Sigmoid colon (tissue), 4 donors: ENCODE results near the gene TBX3.

Source experiments
- POLR2A ChIP-seq, 2 donors: fragments of 450-650 bp; IDR thresholded peaks; one replicate each; pipeline ENCODE4 v1.6.1; 2016; ENCODE audit warnings: antibody characterized with exemption in 2 of 2, mild to moderate bottlenecking in 2 of 2, moderate library complexity in 2 of 2
- POLR2AphosphoS5 ChIP-seq, 4 donors: sonication (generic); formaldehyde crosslinking; IDR thresholded peaks; one replicate each; pipeline ENCODE4 v1.6.1; 2017; ENCODE audit warnings: antibody characterized with exemption in 4 of 4
- TF ChIP-seq, protein P1 (sequence below), 4 experiments: fragments of 450-650 bp in 3 of 4; fragments of 200-600 bp in 1 of 4; IDR thresholded peaks; one replicate each; pipeline ENCODE4 v1.5.1; 2016 to 2019; ENCODE audit warnings: antibody characterized with exemption in 4 of 4, mild to moderate bottlenecking in 3 of 4, moderate library complexity in 2 of 4

DNA sequence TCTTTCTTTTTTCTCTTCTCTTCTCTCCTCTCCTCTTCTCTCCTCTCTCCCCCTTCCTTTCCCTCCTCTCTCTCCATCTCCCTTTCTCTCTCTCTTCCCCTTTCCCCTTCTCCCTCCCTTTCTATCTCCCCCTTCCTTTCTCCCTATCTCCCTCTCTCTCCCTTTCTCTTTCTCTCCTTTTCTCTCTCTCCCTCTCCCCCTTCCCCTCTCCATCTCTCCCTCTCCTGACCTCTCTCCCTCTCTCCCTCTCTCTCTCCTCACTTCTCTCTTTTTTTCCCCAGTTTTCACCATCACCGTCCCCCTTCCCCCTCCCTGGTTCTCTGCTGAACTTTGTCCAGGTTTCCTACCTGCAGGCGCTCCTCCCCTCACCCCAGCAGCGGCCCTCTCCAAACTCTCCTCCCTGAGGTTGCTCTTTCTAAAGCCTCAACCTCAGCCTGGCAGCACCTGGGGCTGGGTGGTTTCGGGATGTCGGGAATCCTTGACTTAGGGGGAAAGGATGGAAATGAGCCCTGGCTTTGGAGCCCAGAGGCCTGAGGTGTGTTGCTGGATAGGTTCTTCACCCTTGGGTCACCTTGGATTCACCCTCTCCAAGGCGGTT lies 14.7 kb upstream of the TBX3 start:
- TF ChIP-seq, protein P1, sequence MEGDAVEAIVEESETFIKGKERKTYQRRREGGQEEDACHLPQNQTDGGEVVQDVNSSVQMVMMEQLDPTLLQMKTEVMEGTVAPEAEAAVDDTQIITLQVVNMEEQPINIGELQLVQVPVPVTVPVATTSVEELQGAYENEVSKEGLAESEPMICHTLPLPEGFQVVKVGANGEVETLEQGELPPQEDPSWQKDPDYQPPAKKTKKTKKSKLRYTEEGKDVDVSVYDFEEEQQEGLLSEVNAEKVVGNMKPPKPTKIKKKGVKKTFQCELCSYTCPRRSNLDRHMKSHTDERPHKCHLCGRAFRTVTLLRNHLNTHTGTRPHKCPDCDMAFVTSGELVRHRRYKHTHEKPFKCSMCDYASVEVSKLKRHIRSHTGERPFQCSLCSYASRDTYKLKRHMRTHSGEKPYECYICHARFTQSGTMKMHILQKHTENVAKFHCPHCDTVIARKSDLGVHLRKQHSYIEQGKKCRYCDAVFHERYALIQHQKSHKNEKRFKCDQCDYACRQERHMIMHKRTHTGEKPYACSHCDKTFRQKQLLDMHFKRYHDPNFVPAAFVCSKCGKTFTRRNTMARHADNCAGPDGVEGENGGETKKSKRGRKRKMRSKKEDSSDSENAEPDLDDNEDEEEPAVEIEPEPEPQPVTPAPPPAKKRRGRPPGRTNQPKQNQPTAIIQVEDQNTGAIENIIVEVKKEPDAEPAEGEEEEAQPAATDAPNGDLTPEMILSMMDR (IDR thresholded peaks at IDR 0.05): no peak
- no peak for TF ChIP-seq POLR2A (IDR thresholded peaks at IDR 0.05)
- TF ChIP-seq POLR2AphosphoS5 (IDR thresholded peaks at IDR 0.05): no peak
